GM18520 (cell line): ENCODE data around the gene SECISBP2.
"Not testable (repeated sequence)": the region's sequence is repeated elsewhere in the genome, so short reads cannot be mapped to it uniquely, and the experiment has no call there.

Experiments
- ATAC-seq: cut with Tn5 transposase; IDR thresholded peaks from one replicate; pipeline ENCODE4 v1.9.1; 2021; ENCODE audit not compliant: unreplicated experiment

The SECISBP2 gene

GRCh38 chr9:89318123-89319014 lies at the start of gene SECISBP2:
Gene SECISBP2 (plus strand): TSS chr9:89318500. CDS start chr9:89318577, 77 bp downstream.
- ATAC-seq = peak; percentile 83

DNA sequence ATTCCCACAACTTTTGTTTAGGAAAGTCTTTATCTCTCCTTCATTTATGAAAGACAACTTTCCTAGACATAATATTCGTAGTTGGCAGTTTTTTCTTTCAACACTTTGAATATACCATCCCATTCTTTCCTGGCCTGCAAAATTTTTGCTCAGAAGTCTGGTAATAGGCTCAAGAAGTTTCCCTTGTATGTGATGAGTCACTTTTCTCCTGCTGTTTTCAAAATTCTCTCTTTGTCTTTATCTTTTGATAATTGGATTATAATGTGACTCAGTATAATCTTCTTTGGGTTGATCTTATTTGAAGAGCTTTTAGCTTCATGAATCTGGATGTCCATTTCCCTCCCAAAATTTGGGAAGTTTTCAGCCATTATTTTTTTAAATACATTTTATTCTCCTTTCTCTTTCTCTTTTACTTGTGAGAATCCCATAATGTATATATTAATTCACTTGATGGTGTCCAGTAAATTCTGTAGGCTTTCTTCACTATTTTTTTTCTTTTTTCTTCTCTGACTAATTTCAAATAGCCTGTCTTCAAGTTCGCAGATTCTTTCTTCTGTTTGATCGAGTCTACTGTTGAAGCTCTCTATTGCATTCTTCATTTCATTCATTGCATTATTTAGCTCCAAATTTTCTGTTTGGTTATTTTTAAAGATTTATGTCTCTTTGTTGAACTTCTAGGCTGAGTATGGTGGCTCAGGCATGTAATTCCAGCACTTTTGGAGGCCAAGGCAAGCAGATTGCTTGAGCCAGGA lies 44.6 kb upstream of the SECISBP2 start:
- no peak for ATAC-seq

DNA sequence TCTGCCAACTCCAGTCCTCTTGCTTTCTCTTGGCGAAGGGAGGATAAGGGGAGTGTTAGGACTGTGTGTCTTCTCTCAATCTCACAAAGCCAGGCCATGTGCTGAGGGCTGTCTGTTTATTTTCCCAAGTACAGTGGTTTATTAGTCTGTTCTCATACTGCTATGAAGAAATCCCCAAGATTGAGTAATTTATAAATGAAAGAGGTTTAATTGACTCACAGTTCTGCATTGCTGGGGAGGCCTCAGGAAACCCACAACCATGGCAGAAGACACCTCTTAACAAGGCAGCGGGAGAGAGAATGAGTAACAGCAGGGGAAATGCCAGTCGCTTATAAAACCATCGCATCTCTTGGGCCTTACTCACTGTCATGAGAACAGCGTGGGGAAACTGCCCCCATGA lies 43.5 kb upstream of the SECISBP2 start:
- ATAC-seq = no peak

DNA sequence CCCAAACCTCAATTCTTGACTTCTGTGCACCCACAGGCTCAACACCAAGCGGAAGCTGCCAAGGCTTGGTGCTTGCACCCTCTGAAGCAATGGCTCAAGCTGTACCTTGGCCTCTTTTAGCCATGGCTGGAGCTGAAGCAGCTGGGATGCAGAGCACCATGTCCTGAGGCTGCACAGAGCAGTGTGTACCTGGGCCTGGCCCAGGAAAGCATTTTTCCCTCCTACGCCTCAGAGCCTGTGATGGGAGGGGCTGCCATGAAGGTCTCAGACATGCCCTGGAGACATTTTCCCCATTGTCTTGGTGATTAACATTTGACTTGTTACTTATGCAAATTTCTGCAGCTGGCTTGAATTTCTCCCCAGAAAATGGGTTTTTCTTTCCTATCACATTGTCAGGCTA lies 42.3 kb upstream of the SECISBP2 start:
- not testable (repeated sequence) for ATAC-seq

DNA sequence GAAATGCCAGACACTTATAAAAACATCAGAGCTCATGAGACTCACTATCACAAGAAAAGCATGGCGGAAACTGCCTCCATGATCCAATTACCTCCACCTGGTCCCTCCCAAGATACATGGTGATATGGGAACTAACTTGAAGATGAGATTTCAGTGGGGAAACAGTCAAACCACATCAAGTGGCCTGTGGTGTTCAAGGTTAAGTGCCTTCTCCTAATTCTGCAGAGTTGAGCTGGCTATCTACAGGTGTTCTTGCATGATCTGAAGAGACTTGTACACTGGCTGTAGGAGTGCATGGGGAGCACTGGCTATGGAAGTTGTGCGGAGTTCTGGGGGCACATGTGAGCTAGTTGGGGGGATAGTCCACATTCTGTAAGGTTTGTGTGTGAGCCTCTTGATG lies 41.3 kb upstream of the SECISBP2 start:
- ATAC-seq = no peak

DNA sequence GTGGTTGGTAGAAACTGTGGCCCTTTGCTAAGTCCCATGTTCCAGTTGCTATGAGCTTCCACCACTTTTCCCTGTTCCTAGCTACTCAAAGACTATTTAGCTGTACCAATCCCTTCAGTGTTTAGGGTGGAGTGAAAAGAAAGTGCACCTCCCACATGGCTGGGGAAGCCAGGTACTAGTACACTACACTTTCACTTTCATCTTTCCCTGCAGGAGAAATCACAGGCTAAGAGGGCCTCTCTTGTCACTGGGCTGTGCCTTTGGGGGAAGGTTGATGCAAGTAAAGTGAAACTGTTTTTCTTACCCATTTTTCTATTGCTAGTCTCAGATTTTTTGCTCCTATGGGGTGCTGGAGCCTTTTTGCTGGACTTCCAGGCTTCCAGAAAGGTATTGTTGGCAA lies 40.8 kb upstream of the SECISBP2 start:
- ATAC-seq = no peak

- ATAC-seq = no peak
Observed at GRCh38 chr9:89278551-89278950, 39.7 kb upstream of the SECISBP2 start.

- no peak for ATAC-seq
Observed at GRCh38 chr9:89278997-89279739, 39.1 kb upstream of the SECISBP2 start.

DNA sequence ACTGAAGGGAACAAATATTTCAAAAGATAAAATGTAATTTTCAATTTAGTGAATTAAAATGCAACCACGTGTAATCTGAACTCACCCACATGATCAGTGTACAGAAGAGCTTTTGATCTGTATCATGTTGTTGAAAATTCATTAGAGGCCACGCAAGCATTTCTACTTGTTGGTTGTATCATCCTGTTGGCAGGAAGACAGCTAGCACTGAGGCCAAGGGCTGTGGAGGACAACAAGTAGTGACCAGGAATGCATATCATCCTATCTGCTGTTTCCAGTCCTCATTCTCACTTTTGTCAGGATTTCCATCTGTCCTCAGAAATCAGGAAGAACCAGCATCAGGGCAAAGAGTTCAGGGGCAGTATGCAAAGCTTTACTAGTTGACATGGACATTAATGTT lies 37.2 kb upstream of the SECISBP2 start:
- ATAC-seq = no peak

- not testable (repeated sequence) for ATAC-seq
Observed at GRCh38 chr9:89282248-89282968, 35.9 kb upstream of the SECISBP2 start.

GRCh38 chr9:89284076-89284475 lies 34.2 kb upstream of the SECISBP2 start:
- no peak for ATAC-seq

- ATAC-seq = no peak
Observed at GRCh38 chr9:89291741-89292140, 26.6 kb upstream of the SECISBP2 start.

- no peak for ATAC-seq
Observed at GRCh38 chr9:89293014-89293413, 25.3 kb upstream of the SECISBP2 start.

DNA sequence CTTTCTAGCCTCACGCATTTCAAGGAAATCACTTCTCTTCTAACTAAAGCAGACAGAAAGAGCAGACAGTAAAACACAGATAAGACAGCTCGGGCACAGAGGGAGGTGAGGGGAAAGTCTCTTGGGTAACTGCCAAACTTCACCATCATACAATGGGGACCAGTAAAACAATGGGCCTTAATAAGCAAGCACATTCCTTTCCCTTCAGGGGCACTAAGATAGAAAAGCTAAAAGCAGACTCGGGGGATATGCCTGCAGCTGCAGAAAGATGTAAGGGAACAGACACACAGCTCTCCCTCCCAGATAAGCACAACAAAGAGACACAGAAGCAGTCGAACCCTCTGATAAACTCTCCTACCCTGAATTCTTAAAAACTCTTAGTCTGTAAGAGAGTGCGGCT lies 22.9 kb upstream of the SECISBP2 start:
- ATAC-seq = no peak

DNA sequence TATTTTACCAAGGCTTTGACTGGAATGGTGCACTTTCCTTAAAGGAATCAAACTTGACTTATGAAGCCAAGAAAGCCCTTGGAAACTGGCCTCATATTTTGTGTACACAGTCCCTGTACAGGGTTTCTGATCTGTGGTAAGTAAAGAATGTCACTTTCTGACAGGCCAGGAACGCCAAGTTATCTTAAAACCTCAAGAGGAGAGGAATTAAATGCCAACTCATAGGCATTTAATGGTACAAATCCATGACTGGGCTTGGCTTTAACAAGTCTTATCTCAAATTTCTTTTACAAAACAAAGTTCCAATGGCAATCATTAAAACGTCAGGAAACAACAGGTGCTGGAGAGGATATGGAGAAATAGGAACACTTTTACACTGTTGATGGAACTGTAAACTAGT lies 16.3 kb upstream of the SECISBP2 start:
- not testable (repeated sequence) for ATAC-seq

GRCh38 chr9:89304020-89304833 lies 14.1 kb upstream of the SECISBP2 start:
- ATAC-seq = no peak

GRCh38 chr9:89304834-89305188 lies 13.5 kb upstream of the SECISBP2 start:
- ATAC-seq = no peak

- ATAC-seq = no peak
Observed at GRCh38 chr9:89305868-89306267, 12.4 kb upstream of the SECISBP2 start.

- no peak for ATAC-seq
Observed at GRCh38 chr9:89309166-89309565, 9.1 kb upstream of the SECISBP2 start.
